ENCODE data around the gene SYS1.

The SYS1 gene

DNA sequence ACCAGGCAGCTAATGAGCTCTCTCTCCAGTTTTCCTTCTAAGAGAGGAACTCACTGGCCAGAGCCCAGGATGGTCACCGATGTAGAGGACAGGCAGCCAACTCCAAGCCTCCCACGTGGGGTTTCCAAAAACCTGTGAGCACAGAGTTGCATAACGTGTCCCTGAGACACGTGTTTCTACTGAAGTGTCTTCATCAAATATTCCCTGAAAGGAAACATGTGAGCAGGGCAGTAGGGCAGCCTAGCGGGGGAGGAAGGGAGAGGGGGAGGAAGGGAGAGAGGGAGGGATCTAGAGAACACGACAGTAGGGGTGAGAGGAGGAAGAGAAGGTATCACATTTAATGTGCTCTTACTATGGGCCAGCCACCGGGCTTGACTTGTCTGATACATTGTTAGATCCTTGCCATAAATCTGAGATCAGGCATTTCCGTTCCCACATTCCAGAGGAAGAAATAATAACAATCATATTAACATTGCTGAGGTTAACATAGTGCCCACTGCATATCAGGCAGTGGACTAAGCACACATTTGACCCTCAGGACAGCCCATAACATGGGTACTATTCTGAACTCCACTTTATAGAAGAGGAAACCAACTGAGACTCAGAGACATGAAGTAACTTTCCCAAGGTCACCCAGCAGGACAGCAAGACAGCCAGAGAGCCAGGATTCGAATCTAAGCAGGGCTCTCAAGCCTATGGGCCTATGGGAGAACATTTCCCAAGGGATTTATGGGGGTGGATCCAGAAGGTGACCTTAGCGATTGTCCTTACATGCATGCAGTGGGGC is 4.5 kb upstream of the SYS1 start:
- peak; percentile 93 for DNase-seq

DNA sequence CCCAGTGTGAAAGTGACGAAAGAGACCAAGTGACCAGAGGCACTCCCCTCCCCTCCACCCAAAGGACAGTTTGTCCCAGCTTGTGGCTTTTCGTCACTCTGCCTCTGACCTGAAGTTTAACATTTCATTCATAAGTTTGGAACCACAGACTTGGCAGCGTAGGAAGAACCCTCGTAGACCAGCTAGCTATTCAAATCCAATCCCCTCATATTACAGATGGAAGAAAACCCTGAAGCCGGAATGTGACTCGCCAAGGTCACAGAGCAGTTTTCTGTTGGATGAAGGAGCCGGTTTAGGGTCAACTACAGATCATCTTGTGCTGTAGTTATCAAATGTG is 3.9 kb upstream of the SYS1 start:
- no peak for DNase-seq

DNA sequence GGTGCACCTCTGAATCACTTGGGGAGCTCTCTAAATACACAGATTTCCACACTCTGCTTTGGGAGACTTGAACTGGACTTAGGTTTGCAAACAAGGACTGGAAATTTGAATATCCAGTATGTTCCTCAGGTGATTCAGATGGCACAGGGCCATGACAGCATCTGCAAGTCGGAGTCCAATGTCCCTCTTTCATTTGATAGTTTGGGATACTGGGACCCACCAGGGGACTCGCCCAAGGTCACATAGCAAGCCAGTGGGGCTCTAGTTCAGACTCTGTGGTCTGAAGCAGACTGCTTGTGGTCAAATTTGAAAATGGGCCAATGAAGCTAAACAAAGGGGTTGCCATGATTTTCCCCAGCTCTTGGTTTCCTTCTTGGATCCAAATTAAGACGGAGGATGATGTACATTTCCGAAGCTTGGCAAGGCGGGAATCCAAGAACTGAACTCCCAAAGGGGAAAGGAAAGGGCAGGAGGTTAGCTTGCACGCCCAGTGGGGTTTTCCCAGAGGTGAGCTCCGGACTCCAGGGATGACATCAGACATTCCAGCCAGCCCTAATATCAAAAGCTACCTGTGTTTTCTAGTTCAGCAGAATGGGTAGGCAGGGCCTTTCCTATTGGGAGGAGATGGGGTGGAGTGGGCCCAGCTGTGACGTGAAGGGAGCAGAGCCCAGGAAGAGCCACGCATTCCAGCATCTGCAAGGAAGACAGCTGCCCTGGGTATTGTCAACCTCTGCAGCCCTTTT is 3.4 kb upstream of the SYS1 start:
- DNase-seq = no peak

GRCh38 chr20:45361793-45362192 is 1.2 kb upstream of the SYS1 start:
- no peak for DNase-seq

GRCh38 chr20:45363611-45364492 is 896 bp downstream of the SYS1 start:
- DNase-seq = no peak

DNA sequence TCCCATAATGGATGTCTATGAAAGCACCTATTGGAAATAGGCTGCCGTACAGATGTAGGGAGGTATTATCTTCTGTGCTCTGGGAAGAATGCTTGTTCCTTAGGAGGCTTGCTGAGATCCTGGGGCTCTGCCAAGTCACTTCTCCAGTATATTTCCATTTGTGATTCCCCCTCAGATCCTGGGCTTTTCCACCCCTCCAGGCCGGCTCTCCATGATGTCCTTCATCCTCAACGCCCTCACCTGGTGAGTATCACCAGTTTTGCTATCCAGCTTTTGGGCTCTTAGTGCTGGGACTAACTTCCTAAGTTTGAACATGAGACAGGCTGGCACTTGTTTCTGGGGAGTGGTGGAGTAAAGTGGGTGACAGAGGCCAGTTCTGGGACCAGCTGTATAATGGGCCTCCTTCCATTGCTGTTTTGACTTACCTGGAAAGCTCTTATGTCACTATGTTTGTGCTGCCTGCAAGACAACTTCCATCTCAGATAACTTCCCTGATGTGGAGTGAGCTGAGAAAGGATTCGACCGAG is 2.6 kb downstream of the SYS1 start:
- DNase-seq = no peak

DNA sequence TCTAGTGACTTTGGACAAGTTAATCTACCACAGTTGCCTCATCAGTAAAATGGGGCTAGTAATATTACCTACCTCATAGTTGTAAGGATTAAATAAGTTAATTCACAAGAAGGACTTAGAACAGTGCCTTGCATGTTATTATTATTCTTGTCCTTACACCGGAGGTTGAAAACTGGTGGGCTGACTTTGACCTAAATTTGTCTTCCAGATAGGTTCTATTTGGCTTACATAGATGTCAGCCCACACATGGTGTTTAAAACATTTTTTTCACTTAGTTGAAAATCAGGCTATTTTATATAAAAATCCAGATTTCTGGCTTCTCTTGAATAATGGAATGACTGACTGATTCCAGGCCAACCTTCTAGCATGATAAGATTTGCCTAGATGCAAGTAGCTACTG is 3.2 kb downstream of the SYS1 start:
- DNase-seq = no peak

DNA sequence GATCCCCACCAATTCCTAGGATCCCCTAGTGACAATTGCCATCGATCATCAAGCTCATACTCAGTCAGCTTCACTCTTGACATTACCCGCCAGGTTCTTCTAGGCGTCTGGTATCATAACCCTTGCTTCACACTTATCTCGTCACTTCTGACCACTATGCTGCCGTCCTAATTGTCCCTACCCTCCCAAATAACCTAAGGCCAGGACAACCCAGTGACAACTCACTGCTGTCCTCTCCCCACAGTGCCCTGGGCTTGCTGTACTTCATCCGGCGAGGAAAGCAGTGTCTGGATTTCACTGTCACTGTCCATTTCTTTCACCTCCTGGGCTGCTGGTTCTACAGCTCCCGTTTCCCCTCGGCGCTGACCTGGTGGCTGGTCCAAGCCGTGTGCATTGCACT is 3.7 kb downstream of the SYS1 start:
- DNase-seq = no peak

DNA sequence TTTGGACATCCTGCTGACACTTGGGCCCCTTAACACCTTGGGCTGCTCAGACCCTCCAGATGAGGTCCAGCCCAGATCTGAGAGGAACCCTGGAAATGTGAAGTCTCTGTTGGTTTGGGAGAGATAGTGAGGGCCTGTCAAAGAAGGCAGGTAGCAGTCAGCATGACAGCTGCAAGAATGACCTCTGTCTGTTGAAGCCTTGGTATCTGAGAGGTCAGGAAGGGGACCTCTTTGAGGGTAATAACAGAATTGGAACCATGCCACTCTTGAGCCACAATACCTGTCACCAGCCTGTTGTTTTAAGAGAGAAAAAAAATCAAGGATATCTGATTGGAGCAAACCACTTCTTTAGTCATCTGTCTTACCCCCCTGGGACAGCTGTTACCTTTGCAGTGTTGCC is 4.2 kb downstream of the SYS1 start:
- no peak for DNase-seq

DNA sequence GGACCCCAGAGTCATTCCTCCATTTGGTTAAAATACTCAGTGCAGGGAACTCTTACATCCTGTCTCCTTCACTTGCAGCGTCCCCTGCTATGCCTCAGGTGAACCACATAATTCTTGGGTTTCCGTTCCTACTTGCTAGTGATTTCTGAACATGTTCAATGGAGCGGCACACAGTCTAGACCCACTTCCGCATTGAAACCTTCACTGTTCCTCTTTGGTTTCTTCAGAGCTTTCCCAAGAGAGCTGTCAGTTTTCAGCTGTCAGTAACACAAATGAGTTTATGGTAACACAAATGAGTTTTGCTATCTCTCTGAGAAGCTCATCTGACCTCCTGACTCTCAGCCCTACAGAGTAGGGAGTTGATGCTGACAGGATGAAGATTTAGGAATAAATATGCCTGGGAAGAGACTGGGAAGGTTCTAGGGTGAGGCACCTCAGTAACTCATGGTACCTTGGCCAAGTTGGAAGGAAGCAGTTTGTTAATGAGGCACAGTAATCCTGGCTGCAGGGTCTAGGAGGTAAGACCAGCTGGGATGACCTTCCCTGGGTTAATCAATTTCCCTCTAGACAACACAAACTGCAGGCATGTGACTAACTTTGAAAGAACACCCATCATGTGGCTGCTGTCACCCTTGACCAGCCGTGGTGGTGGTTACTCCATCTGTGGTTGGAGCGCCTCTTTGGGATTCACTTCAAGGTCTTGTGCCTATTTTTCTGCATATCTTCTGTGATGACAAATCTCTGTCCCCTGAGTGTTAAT is 5.4 kb downstream of the SYS1 start:
- no peak for DNase-seq

DNA sequence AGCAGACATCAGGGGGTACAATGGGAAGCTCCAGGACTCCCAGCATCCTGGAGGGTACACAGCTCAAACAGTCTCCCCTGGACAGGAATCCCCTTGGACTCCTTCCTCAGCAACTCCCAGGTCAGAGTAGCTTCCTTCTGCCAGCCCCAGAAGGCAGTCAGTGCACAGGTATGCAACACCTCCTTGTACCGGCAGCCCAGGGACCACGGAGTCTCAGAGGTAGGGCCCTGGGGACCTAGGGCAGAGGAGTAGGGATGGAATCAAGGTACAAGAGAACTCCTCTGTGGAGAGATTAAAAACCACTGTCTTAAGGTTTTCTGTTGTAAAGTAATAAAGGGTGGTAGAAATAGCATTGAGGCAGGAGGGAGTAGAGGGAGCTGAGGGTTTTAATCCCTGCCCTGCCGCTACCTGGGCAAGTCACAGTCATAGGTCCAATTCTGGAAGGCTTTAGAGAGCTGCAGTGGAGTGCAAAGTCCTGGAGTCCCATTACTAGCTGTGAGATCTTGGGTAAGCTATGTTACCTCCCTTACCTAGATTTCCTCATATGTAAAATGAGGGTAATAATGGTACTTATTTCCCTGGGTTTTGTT is 7.7 kb downstream of the SYS1 start:
- DNase-seq = no peak

DNA sequence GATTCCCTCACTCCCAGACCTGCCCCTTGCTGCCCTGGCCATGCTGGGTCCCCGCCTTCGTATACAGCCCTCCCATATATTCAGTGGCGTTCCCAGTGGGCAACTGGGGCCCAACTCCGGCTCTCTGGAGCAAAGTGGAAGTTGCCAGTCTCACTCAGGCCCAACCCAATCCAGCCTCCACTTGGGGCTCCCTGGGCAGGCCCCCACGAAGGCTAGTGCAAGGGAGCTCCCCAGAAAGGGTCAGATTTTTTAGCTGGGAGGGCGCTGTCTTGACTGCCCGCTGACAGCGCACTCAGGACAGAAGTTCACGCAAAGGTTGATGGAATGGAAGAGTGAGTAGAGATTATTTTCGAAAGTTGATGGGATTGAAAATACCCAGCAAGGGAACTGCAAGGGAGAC is 9.3 kb downstream of the SYS1 start:
- no peak for DNase-seq

DNA sequence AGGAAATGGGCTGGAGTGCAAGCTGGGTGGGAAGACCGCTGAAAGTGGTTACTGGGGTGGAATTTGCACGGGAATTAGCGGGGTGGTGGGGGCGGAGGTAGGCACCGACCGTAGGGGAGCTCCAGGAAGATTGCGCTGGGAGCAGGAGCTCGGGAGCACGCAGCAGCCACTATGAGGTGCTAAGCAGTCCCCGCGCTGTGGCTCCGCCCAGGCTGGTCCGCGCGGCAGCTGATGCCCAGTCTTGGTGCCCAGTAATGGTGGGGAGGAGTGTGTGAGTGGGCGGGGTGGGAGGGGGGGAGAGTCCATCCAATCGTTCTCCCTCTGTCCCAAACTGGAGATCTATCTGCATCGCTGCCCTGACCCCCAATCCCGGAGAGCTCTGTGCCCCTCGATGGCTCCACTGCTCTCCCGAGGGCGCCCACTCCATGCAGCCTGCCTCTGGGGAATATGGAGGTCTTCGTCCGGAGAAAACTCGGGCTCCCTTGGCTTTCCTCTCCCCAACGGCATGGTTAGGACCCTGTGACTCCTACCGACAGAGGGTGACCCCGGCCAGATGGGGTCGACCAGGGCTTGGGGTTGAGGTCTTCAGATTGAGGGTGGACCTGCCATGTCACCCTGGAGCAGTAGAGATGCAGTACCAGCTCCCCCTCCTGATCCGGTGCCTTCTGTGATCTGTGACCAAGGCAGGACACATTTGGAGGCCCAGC is 9.8 kb downstream of the SYS1 start:
- no peak for DNase-seq

- peak; percentile 92 for DNase-seq
Observed at GRCh38 chr20:45373353-45374100, 10.6 kb downstream of the SYS1 start.

GRCh38 chr20:45374101-45374467 is 11.1 kb downstream of the SYS1 start:
- DNase-seq = no peak

- no peak for DNase-seq
Observed at GRCh38 chr20:45374966-45375365, 12.0 kb downstream of the SYS1 start.

DNA sequence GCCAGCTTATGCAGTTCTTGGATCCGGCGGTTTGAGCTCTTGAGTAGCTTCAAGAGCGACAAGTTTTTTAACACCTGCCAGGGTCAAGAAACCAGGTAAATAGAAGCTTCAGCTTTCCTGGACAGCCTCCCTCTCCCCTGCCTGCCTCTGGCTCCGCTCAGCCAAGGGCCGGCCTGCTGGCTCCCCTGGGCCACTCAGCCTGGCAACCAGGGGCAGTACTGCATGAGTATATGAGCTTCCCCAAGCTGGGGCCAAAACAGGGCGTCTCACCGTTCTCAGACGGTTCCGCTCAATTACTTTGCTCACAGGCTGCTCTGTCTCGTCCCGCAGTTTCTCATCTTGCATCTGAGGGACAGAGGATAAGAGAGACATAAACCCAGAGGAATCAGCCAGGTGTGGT is 14.3 kb downstream of the SYS1 start:
- no peak for DNase-seq

GRCh38 chr20:45378191-45378590 is 15.2 kb downstream of the SYS1 start, which contains the start of gene TP53TG5:
TSS of gene TP53TG5 (minus strand) at chr20:45378325. CDS start at chr20:45378236, 89 bp downstream.
- no peak for DNase-seq

- DNase-seq = no peak
Observed at GRCh38 chr20:45387274-45387673, 24.3 kb downstream of the SYS1 start.

DNA sequence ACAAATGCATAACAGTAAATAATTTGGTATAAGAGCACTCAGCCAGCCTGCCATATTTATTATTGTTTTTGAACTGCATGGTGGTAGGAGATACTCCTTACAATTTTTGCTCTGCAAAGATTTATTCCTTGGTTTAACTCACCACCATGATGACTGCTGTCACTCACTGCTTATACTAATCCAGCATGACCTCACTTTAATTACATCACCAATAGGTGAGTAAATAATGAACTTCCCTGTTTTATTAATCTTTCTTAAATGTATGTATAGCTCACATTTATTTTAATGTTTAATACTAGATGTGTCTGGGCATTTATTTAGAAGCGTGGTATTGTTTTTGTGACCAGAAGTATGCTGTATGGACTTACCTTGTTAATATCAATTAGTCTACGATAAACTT is 28.0 kb downstream of the SYS1 start:
- no peak for DNase-seq

DNA sequence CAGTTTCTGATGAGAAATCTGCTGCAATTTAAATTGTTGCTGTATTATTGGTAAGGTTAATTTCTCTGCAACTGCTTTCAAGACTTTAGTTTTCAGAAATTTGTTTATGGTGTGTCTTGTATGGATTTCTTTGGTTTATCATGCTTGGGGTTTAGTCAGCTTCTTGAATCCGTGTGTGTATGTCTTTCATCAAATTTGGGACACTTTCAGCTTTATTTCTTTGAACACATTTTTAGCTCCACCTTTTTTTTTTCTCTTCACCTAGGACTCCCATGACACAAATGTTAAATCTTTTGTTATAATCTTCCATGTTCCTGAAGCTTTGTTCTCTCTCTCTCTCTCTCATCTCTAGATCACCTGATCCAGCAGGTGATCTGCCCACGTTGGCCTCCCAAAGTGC is 28.6 kb downstream of the SYS1 start:
- DNase-seq = no peak
